Gastrocnemius medialis (tissue), 4 donors: ENCODE data around the gene VPS54. TPM values are rescaled to one million over a fixed set of nuclear protein-coding genes. Genes with fewer than 3 reads are reported as not detected.
A peak's percentile ranks its signal among the peaks of the same experiment; 100 is the strongest.

Experiments
- ATAC-seq, 2 donors: fragments of 150-250 bp; one replicate each; pipeline ENCODE4 v1.9.1; 2016
- DNase-seq, 2 donors: peaks; one replicate each; pipeline ENCODE4 v3.0.0-alpha.2; 2019
- H3K27ac ChIP-seq, 4 donors: fragments of 200-600 bp; sonication (generic); 1 replicate in 1 of 4; 2 replicates in 3 of 4; pipeline ENCODE4 v1.5.1; 2016 to 2018; ENCODE audit warnings: mild to moderate bottlenecking in 2 of 4, moderate library complexity in 1 of 4
- H3K27me3 ChIP-seq, 3 donors: fragments of 200-600 bp; sonication (generic) in 2 of 3; 1 replicate in 1 of 3; 2 replicates in 2 of 3; pipeline versions ENCODE4 v1.5.1 to v1.6.0; 2016 to 2019; ENCODE audit warnings: mild to moderate bottlenecking in 1 of 3, moderate library complexity in 1 of 3
- H3K36me3 ChIP-seq, 2 donors: fragments of 200-600 bp; sonication (generic) in 1 of 2; one replicate each; pipeline ENCODE4 v1.5.1; 2017 to 2018
- H3K4me1 ChIP-seq, 2 donors: fragments of 200-600 bp; sonication (generic) in 1 of 2; one replicate each; pipeline ENCODE4 v1.5.1; 2016 to 2017; ENCODE audit warnings: mild to moderate bottlenecking in 2 of 2
- H3K4me3 ChIP-seq, 4 donors: fragments of 200-600 bp; sonication (generic) in 3 of 4; 1 replicate in 1 of 4; 2 replicates in 3 of 4; pipeline ENCODE4 v1.5.1; 2016 to 2019; ENCODE audit warnings: mild to moderate bottlenecking in 2 of 4
- H3K9me3 ChIP-seq, 3 donors: fragments of 200-600 bp; sonication (generic) in 2 of 3; 1 replicate in 1 of 3; 2 replicates in 2 of 3; pipeline ENCODE4 v1.5.1; 2016 to 2019
- POLR2A ChIP-seq, 2 donors: fragments of 450-650 bp; IDR thresholded peaks; one replicate each; pipeline ENCODE4 v1.6.1; 2017; ENCODE audit warnings: antibody characterized with exemption in 2 of 2, mild to moderate bottlenecking in 2 of 2, moderate library complexity in 2 of 2
- in situ Hi-C, 4 donors: fragments of 200-750 bp; cut with MboI; loops; one replicate each; pipeline versions ENCODE4 v1.15.0 to v1.8.0; 2017; ENCODE audit warnings: low sequenced_read_pairs in 4 of 4
- intact Hi-C: fragments of 100-400 bp; cut with DNase I; formaldehyde crosslinking; loops from one replicate; pipeline ENCODE4 v1.15.1; 2023; ENCODE audit warnings: low total_unique reads
- total RNA-seq, 4 donors: library from RNA; depleted of rRNA; stranded (reverse); fragments of >200 nt; gene quantifications; one replicate each; pipeline versions ENCODE4 v1.1.0 to v1.2.3, GENCODE V29; 2016
- TF ChIP-seq, protein P1 (sequence below), 5 experiments: fragments of 450-650 bp in 3 of 5; fragments of 200-600 bp in 2 of 5; sonication (generic) in 2 of 5; IDR thresholded peaks in 4 of 5; conservative IDR thresholded peaks in 1 of 5; 1 replicate in 4 of 5; 2 replicates in 1 of 5; pipeline ENCODE4 v1.5.1; 2016 to 2019; ENCODE audit warnings: antibody characterized with exemption in 5 of 5, mild to moderate bottlenecking in 3 of 5, moderate library complexity in 3 of 5

The VPS54 gene
- total RNA-seq, 4 donors from 2014 or later = 7.9 to 12.4 (median 9.8) TPM

DNA sequence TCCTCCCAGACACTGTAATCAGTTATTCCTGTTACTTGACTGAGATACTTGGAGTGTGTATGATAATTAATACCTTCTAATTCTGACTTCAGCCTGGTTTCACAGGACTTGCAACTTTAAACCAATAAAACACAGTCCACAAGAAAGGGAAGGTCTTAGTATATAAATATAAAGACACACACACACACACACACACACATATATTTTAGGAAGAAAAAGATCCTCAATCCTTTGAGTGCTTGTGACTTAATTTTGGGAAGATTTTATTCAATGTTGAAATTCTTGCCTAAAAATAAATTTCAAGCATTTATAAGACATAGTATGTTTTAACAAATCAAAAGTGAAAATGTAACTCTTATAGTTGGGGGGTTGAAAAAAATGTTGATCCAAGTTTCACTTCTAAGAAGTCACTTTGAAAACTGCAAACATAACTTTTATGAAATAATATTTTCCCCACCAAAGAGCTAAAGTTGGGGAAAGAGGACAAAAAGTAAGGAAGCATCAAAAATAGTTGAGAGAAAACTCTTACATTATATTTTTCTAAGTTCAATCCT lies 824 bp upstream of the VPS54 start:
- peaks cover 32 to 34% of the 10 kb centered on the region in 2 donors for H3K4me1 ChIP-seq
- no peak for ATAC-seq

DNA sequence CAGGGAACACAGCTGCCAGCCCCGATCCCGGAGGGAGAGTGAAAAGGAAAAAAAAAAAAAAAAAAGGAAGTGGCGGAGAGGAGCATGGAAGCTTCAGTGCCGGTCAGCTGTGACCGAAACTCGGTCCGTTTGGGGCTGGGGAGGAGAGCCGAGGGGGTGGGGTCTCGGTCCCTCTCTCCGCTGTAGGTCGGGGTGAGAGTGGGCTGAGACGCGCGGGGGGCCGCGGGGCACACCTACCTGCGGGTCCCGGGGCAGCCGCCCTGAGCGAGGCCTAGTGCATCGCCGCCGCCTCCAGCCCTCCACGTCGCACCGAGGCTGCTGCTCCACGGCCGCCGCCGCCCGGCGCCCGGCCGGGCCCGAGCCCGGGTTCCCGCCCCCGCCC lies 536 bp downstream of the VPS54 start:
- Histone ChIP-seq H3K36me3 (no peaks in the 10 kb centered on the region), H3K27me3 (no peaks in the 10 kb centered on the region), H3K9me3 (no peaks in the 10 kb centered on the region), H3K4me3 (peak overlapping the region; percentile 65 to 85 (median 80)), H3K27ac (peak overlapping the region; percentile 88 to 96 (median 92)), H3K4me1 (peaks cover 37 to 40% of the 10 kb centered on the region in 2 donors)
- TF ChIP-seq, protein P1, sequence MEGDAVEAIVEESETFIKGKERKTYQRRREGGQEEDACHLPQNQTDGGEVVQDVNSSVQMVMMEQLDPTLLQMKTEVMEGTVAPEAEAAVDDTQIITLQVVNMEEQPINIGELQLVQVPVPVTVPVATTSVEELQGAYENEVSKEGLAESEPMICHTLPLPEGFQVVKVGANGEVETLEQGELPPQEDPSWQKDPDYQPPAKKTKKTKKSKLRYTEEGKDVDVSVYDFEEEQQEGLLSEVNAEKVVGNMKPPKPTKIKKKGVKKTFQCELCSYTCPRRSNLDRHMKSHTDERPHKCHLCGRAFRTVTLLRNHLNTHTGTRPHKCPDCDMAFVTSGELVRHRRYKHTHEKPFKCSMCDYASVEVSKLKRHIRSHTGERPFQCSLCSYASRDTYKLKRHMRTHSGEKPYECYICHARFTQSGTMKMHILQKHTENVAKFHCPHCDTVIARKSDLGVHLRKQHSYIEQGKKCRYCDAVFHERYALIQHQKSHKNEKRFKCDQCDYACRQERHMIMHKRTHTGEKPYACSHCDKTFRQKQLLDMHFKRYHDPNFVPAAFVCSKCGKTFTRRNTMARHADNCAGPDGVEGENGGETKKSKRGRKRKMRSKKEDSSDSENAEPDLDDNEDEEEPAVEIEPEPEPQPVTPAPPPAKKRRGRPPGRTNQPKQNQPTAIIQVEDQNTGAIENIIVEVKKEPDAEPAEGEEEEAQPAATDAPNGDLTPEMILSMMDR (IDR thresholded peaks at IDR 0.05 in 4 of 5, conservative IDR thresholded peaks at IDR 0.05 in 1 of 5) = no peak
- TF ChIP-seq POLR2A (IDR thresholded peaks at IDR 0.05) = no peak
- in situ Hi-C loops (no loop called here), intact Hi-C loops (loop anchor here (1.0 to 10.0 kb wide), 3 partner anchors 126 to 424 kb away; partner anchors contain the start of genes PELI1 and UGP2)
- ATAC-seq (peak; percentile 62 to 71), DNase-seq (peak in 1 of 2 donors; percentile 13)

More for the DNA sequence above, 824 bp upstream of the VPS54 start:
- TF ChIP-seq, protein P1 (IDR thresholded peaks at IDR 0.05 in 4 of 5, conservative IDR thresholded peaks at IDR 0.05 in 1 of 5) = no peak
- no peak for TF ChIP-seq POLR2A (IDR thresholded peaks at IDR 0.05)
- Histone ChIP-seq H3K27ac (peak overlapping the region; percentile 88 to 96 (median 92)), H3K27me3 (no peaks in the 10 kb centered on the region), H3K36me3 (no peaks in the 10 kb centered on the region), H3K4me3 (peak overlapping the region; percentile 65 to 85 (median 80)), H3K9me3 (no peaks in the 10 kb centered on the region)
- intact Hi-C loops (loop anchor here (1.0 to 10.0 kb wide), 3 partner anchors 124 to 425 kb away; partner anchors contain the start of genes PELI1 and UGP2), in situ Hi-C loops (no loop called here)
- DNase-seq = no peak

DNA sequence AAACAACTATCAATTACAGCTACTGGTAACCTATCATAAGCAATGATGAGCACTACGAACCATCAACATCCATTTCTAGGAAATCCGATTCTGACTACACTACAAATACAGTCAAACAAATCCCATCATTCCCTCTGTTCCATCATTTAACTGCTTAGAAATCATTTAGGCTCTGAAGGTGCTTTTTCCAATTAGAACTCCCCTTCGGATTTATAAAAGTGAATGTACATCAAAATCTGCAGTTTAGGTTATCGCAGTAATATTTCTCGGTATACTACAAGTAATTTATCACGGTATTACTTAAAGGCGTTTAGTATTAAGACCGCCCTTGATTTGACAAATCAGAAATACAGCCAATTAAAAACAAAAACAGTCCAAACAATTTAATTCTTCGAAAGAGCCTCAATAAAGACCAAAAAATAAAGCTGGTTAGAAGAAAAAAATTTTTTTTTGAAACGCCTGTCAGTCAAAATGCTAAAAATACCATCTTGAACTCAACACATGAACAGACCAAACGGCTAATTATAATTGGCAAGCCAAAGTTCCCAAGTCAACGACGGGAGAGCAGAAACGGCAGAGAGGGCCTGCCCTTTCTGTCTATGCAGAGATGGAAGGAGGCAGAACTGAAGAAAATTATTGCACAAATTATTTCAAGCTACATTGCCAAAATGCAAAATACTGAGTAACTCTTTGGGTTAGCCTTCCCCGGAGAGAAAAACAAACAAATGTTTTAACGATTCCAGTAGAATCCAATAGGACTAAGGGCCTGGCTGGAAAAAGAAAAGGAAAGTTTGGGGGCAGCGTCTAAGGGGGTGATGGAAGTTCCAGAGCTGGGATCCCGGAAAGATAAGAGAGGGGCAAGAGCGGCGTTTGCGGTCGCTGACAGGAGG lies 1.2 kb downstream of the VPS54 start:
- Histone ChIP-seq H3K27ac (peak overlapping the region; percentile 88 to 96 (median 92)), H3K36me3 (no peaks in the 10 kb centered on the region), H3K4me3 (peak overlapping the region; percentile 65 to 85 (median 80)), H3K9me3 (no peaks in the 10 kb centered on the region), H3K4me1 (peaks cover 40 to 42% of the 10 kb centered on the region in 2 donors), H3K27me3 (no peaks in the 10 kb centered on the region)
- in situ Hi-C loops (no loop called here), intact Hi-C loops (loop anchor here (5.0 to 10.0 kb wide), 2 partner anchors 176 to 423 kb away; partner anchors contain the start of gene UGP2)
- peak; percentile 35 to 54 for ATAC-seq
- TF ChIP-seq POLR2A (IDR thresholded peaks at IDR 0.05) = peak; percentile 28 to 39
- TF ChIP-seq, protein P1 (IDR thresholded peaks at IDR 0.05 in 4 of 5, conservative IDR thresholded peaks at IDR 0.05 in 1 of 5) = peak in 1 of 5 experiments; percentile 4
- peak in 1 of 2 donors; percentile 18 for DNase-seq

DNA sequence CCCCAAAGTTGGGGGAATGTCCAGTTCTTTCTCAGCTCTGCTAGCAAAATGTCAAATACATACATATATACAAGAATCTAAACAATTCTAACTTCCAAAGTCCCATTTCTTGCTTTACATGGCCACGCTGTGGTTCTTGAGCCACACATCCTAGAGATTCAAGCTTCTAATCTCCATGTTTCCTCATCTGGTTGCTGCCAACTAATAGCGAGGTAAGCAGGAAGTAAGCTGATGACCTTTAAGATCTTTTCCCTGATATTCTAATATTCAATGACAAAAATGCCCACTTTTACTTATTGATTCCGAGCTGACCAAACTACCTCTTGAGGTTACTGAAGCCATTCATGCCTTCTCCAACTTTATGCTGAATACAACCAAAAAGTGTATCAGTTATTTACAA lies 3.3 kb downstream of the VPS54 start:
- no peak for TF ChIP-seq POLR2A (IDR thresholded peaks at IDR 0.05)
- TF ChIP-seq, protein P1 (IDR thresholded peaks at IDR 0.05 in 4 of 5, conservative IDR thresholded peaks at IDR 0.05 in 1 of 5) = no peak
- H3K36me3 ChIP-seq = no peaks in the 10 kb centered on the region
- in situ Hi-C loops (no loop called here), intact Hi-C loops (loop anchor here (5.0 to 10.0 kb wide), 2 partner anchors 174 to 421 kb away; partner anchors contain the start of gene UGP2)
- no peak overlapping the region for H3K4me3 ChIP-seq
- H3K4me1 ChIP-seq = peaks cover 44 to 47% of the 10 kb centered on the region in 2 donors
- ATAC-seq (no peak), DNase-seq (no peak)
- no peaks in the 10 kb centered on the region for H3K9me3 ChIP-seq
- H3K27me3 ChIP-seq = no peaks in the 10 kb centered on the region
- peak overlapping the region in 2 of 4 donors; percentile 2 to 13 for H3K27ac ChIP-seq
